SK-N-SH treated with all-trans-retinoic acid at 6 μM for 48 hours (cell line): Measurements from ENCODE around the gene INTS3.

Experiments used
- ATAC-seq: fragments of 200-7000 bp; cut with Tn5 transposase; 3 replicates; pipeline ENCODE4 v1.9.1; 2020; ENCODE audit warnings: mild to moderate bottlenecking, moderate library complexity
- ARNTL ChIP-seq: fragments of 450-650 bp; formaldehyde crosslinking; IDR thresholded peaks from 2 replicates; pipeline ENCODE4 v1.5.0; 2020; ENCODE audit warnings: low read depth, mild to moderate bottlenecking, moderate library complexity, borderline replicate concordance
- BACH2 ChIP-seq: fragments of 250-450 bp; sonication (Bioruptor Pico); IDR thresholded peaks from 2 replicates; pipeline ENCODE4 v1.9.0; 2021; ENCODE audit warnings: mild to moderate bottlenecking, borderline replicate concordance
- CREB5 ChIP-seq: fragments of 250-450 bp; sonication (Bioruptor Pico); IDR thresholded peaks from 2 replicates; pipeline ENCODE4 v1.5.1; 2020; ENCODE audit warnings: low read depth, mild to moderate bottlenecking, moderate library complexity
- CSDC2 ChIP-seq: fragments of 250-450 bp; sonication (Bioruptor Pico); IDR thresholded peaks from 2 replicates; pipeline ENCODE4 v1.5.0; 2020; ENCODE audit warnings: mild to moderate bottlenecking, moderate library complexity
- CSRNP3 ChIP-seq: fragments of 250-450 bp; sonication (Bioruptor Pico); IDR thresholded peaks from 2 replicates; pipeline ENCODE4 v1.5.1; 2021; ENCODE audit warnings: mild to moderate bottlenecking, moderate library complexity
- ESRRG ChIP-seq: fragments of 250-450 bp; sonication (Bioruptor Pico); IDR thresholded peaks from 2 replicates; pipeline ENCODE4 v1.6.1; 2021; ENCODE audit warnings: mild to moderate bottlenecking
- ISL1 ChIP-seq: fragments of 250-450 bp; sonication (Bioruptor Pico); IDR thresholded peaks from 2 replicates; pipeline ENCODE4 v2.1.2; 2022; ENCODE audit warnings: mild to moderate bottlenecking, moderate library complexity
- OSR1 ChIP-seq: fragments of 250-450 bp; sonication (Bioruptor Pico); IDR thresholded peaks from 2 replicates; pipeline ENCODE4 v1.8.0; 2022; ENCODE audit warnings: moderate library complexity, mild to moderate bottlenecking, inconsistent platforms
- PATZ1 ChIP-seq: fragments of 250-450 bp; sonication (Bioruptor Pico); IDR thresholded peaks from 2 replicates; pipeline ENCODE4 v1.8.0; 2020; ENCODE audit warnings: mild to moderate bottlenecking, moderate library complexity, borderline replicate concordance
- POU6F1 ChIP-seq: fragments of 250-450 bp; sonication (Bioruptor Pico); IDR thresholded peaks from 2 replicates; pipeline ENCODE4 v1.8.0; 2021; ENCODE audit warnings: low read depth, mild to moderate bottlenecking, moderate library complexity, borderline replicate concordance
- PPARA ChIP-seq: fragments of 250-450 bp; sonication (Bioruptor Pico); IDR thresholded peaks from 2 replicates; pipeline ENCODE4 v1.5.0; 2020; ENCODE audit warnings: mild to moderate bottlenecking, borderline replicate concordance
- RARB ChIP-seq: fragments of 250-450 bp; sonication (Bioruptor Pico); IDR thresholded peaks from 2 replicates; pipeline ENCODE4 v1.8.0; 2021; ENCODE audit warnings: mild to moderate bottlenecking, moderate library complexity
- SNAI2 ChIP-seq: fragments of 250-450 bp; sonication (Bioruptor Pico); IDR thresholded peaks from 2 replicates; pipeline ENCODE4 v1.5.0; 2020; ENCODE audit warnings: mild to moderate bottlenecking, moderate library complexity
- TCF4 ChIP-seq: fragments of 250-450 bp; sonication (Bioruptor Pico); IDR thresholded peaks from 2 replicates; pipeline ENCODE4 v1.8.0; 2021; ENCODE audit warnings: mild to moderate bottlenecking, moderate library complexity, borderline replicate concordance
- TOX ChIP-seq: fragments of 250-450 bp; sonication (Bioruptor Pico); IDR thresholded peaks from 2 replicates; pipeline ENCODE4 v1.8.0; 2021; ENCODE audit warnings: mild to moderate bottlenecking, moderate library complexity, borderline replicate concordance
- TSHZ2 ChIP-seq: fragments of 250-450 bp; sonication (Bioruptor Pico); IDR thresholded peaks from 2 replicates; pipeline ENCODE4 v1.5.0; 2020; ENCODE audit warnings: mild to moderate bottlenecking, moderate library complexity
- ZC3H10 ChIP-seq: fragments of 250-450 bp; sonication (Bioruptor Pico); IDR thresholded peaks from 2 replicates; pipeline ENCODE4 v1.5.1; 2021; ENCODE audit warnings: mild to moderate bottlenecking, moderate library complexity
- ZFP3 ChIP-seq: fragments of 250-450 bp; sonication (Bioruptor Pico); IDR thresholded peaks from 2 replicates; pipeline ENCODE4 v1.5.0; 2020; ENCODE audit warnings: mild to moderate bottlenecking, moderate library complexity
- ZFP30 ChIP-seq: fragments of 450-650 bp; formaldehyde crosslinking; IDR thresholded peaks from 2 replicates; pipeline ENCODE4 v1.5.0; 2022; ENCODE audit warnings: mild to moderate bottlenecking, moderate library complexity
- ZNF565 ChIP-seq: fragments of 450-650 bp; formaldehyde crosslinking; conservative IDR thresholded peaks from 2 replicates; pipeline ENCODE4 v1.5.0; 2020; ENCODE audit warnings: low read depth, mild to moderate bottlenecking, moderate library complexity
- ZNF70 ChIP-seq: fragments of 450-650 bp; formaldehyde crosslinking; IDR thresholded peaks from 2 replicates; pipeline ENCODE4 v1.5.0; 2020; ENCODE audit warnings: mild to moderate bottlenecking, moderate library complexity
- ZNF8 ChIP-seq: fragments of 450-650 bp; formaldehyde crosslinking; IDR thresholded peaks from 2 replicates; pipeline ENCODE4 v1.5.0; 2020; ENCODE audit warnings: mild to moderate bottlenecking, moderate library complexity

Gene INTS3

GRCh38 chr1:153688736-153689328 is 39.0 kb upstream of the INTS3 start (continued):
- TF ChIP-seq PATZ1 (CRISPR knock-in tag), result no peak
- no peak for TF ChIP-seq OSR1
- no peak for TF ChIP-seq ZNF8
- TF ChIP-seq, all 23 proteins: peak for 0

- no peak for TF ChIP-seq CREB5 (CRISPR knock-in tag)
- TF ChIP-seq BACH2 (CRISPR knock-in tag), result no peak
- no peak for TF ChIP-seq CSDC2 (CRISPR knock-in tag)
- TF ChIP-seq POU6F1 (CRISPR knock-in tag), result no peak
- TF ChIP-seq SNAI2 (CRISPR knock-in tag), result no peak
- TF ChIP-seq ZFP3 (CRISPR knock-in tag), result no peak
- no peak for TF ChIP-seq ZFP30
- no peak for TF ChIP-seq RARB (CRISPR knock-in tag)
- no peak for TF ChIP-seq ISL1 (CRISPR knock-in tag)
- no peak for TF ChIP-seq ZNF565 (CRISPR knock-in tag)
- no peak for TF ChIP-seq TOX (CRISPR knock-in tag)
- TF ChIP-seq ZC3H10 (CRISPR knock-in tag), result no peak
- no peak for TF ChIP-seq CSRNP3 (CRISPR knock-in tag)
- TF ChIP-seq ESRRG (CRISPR knock-in tag), result no peak
- no peak for TF ChIP-seq TSHZ2 (CRISPR knock-in tag)
- TF ChIP-seq PATZ1 (CRISPR knock-in tag), result no peak
- no peak for ATAC-seq
Measured at GRCh38 chr1:153693466-153693865, 34.4 kb upstream of the INTS3 start.

GRCh38 chr1:153696741-153697140 is 31.1 kb upstream of the INTS3 start:
- TF ChIP-seq CSRNP3 (CRISPR knock-in tag), result no peak
- no peak for TF ChIP-seq ARNTL (CRISPR knock-in tag)
- TF ChIP-seq CSDC2 (CRISPR knock-in tag), result no peak
- no peak for TF ChIP-seq TCF4 (CRISPR knock-in tag)
- TF ChIP-seq ZNF70, result no peak
- no peak for TF ChIP-seq PPARA (CRISPR knock-in tag)
- no peak for TF ChIP-seq ESRRG (CRISPR knock-in tag)
- TF ChIP-seq ZFP3 (CRISPR knock-in tag), result no peak
- no peak for ATAC-seq
